Measurements from ENCODE around the gene CRIP3. TPM values are rescaled to one million over a fixed set of nuclear protein-coding genes. Genes with fewer than 3 reads are reported as not detected.

The CRIP3 gene
- total RNA-seq, 2 experiments from 2014 or later = 1.8 to 2.0 TPM

GRCh38 chr6:43286980-43287716 is 21.5 kb downstream of the CRIP3 start:
- Mint-ChIP-seq H3K27me3 (peaks cover 30% of the 10 kb centered on the region), H3K4me1 (ENCODE audit: low read depth) (no peaks in the 10 kb centered on the region), H3K36me3 (ENCODE audit: low read depth) (no peaks in the 10 kb centered on the region), H3K27ac (no peak overlapping the region), H3K4me3 (no peak overlapping the region), H3K9me3 (no peaks in the 10 kb centered on the region)
- Histone ChIP-seq H3K27me3 (ENCODE audit: control insufficient read depth in 1 of 2, insufficient read depth in 2 of 2, low read length in 2 of 2) (peaks cover 9 to 13% of the 10 kb centered on the region in 2 experiments), H3K9me3 (ENCODE audit: control insufficient read depth in 1 of 2, insufficient read depth in 1 of 2, low read length in 2 of 2) (no peaks in the 10 kb centered on the region), H3K4me3 (ENCODE audit: low read length) (no peak overlapping the region), H3K27ac (ENCODE audit: low read depth in 1 of 2, low read length in 2 of 2) (no peak overlapping the region), H3K36me3 (ENCODE audit: insufficient read depth, low read length) (no peaks in the 10 kb centered on the region), H3K4me1 (ENCODE audit: insufficient read depth, low read length) (no peaks in the 10 kb centered on the region)
- no peak for ATAC-seq (ENCODE audit: poor library complexity)
- TF ChIP-seq, protein P1, sequence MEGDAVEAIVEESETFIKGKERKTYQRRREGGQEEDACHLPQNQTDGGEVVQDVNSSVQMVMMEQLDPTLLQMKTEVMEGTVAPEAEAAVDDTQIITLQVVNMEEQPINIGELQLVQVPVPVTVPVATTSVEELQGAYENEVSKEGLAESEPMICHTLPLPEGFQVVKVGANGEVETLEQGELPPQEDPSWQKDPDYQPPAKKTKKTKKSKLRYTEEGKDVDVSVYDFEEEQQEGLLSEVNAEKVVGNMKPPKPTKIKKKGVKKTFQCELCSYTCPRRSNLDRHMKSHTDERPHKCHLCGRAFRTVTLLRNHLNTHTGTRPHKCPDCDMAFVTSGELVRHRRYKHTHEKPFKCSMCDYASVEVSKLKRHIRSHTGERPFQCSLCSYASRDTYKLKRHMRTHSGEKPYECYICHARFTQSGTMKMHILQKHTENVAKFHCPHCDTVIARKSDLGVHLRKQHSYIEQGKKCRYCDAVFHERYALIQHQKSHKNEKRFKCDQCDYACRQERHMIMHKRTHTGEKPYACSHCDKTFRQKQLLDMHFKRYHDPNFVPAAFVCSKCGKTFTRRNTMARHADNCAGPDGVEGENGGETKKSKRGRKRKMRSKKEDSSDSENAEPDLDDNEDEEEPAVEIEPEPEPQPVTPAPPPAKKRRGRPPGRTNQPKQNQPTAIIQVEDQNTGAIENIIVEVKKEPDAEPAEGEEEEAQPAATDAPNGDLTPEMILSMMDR (IDR thresholded peaks at IDR 0.05) = no peak
- ChIA-PET CTCF (no interaction called here), POLR2A (interaction anchor here (1.5 kb wide), 1 partner anchor 83 kb away, joined by 3 read pairs; the partner anchor contains the start of gene ZNF318)
- no peak for DNase-seq
- intact Hi-C loops (cut with DNase I, micrococcal nuclease) = no loop called here

DNA sequence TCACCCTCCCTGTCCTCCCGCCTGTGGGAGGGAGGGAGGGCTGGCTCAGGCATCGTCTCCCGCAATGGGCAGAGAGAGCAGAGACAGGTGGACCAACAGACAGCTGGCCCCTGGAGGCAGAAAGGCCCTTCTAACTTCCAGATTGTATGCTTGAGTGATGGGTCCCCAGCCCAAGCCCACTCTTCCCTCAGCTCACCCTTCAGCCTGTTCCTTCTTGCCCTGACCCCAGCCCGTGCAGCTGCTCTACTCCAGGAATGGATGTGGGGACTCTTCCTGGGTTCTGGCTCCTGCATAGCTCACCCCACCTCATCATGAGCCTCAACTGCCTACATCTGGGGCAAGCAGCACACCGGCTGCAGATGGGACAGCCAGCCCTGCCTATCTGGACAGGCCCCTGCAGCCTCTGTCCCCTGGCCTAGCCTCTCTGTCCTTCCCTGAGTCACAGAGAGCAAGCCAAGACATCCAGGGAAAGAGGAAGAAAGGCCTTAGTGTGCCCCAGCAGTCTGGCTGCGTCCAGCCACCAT is 22.1 kb downstream of the CRIP3 start:
- Mint-ChIP-seq H3K36me3 (ENCODE audit: low read depth) (no peaks in the 10 kb centered on the region), H3K4me1 (ENCODE audit: low read depth) (no peaks in the 10 kb centered on the region), H3K27ac (no peak overlapping the region), H3K9me3 (no peaks in the 10 kb centered on the region), H3K4me3 (no peak overlapping the region), H3K27me3 (peaks cover 37% of the 10 kb centered on the region)
- intact Hi-C loops (cut with DNase I, micrococcal nuclease) = no loop called here
- Histone ChIP-seq H3K27ac (ENCODE audit: low read depth in 1 of 2, low read length in 2 of 2) (no peak overlapping the region), H3K27me3 (ENCODE audit: control insufficient read depth in 1 of 2, insufficient read depth in 2 of 2, low read length in 2 of 2) (peaks cover 9 to 13% of the 10 kb centered on the region in 2 experiments), H3K4me3 (ENCODE audit: low read length) (no peak overlapping the region), H3K9me3 (ENCODE audit: control insufficient read depth in 1 of 2, insufficient read depth in 1 of 2, low read length in 2 of 2) (no peaks in the 10 kb centered on the region), H3K4me1 (ENCODE audit: insufficient read depth, low read length) (no peaks in the 10 kb centered on the region), H3K36me3 (ENCODE audit: insufficient read depth, low read length) (no peaks in the 10 kb centered on the region)
- CTCF ChIA-PET = no interaction called here
- DNase-seq (no peak), ATAC-seq (ENCODE audit: poor library complexity) (no peak)
- TF ChIP-seq, protein P1 (IDR thresholded peaks at IDR 0.05) = no peak
- POLR2A ChIA-PET = interaction anchor here (1.5 kb wide), 1 partner anchor 83 kb away, joined by 3 read pairs; the partner anchor contains the start of gene ZNF318

GRCh38 chr6:43285832-43286231 is 22.8 kb downstream of the CRIP3 start:
- no peak for ATAC-seq (ENCODE audit: poor library complexity)
- DNase-seq = no peak
- Histone ChIP-seq H3K36me3 (ENCODE audit: insufficient read depth, low read length) (no peaks in the 10 kb centered on the region), H3K27me3 (ENCODE audit: control insufficient read depth in 1 of 2, insufficient read depth in 2 of 2, low read length in 2 of 2) (peaks cover 9 to 13% of the 10 kb centered on the region in 2 experiments), H3K4me3 (ENCODE audit: low read length) (no peak overlapping the region), H3K27ac (ENCODE audit: low read depth in 1 of 2, low read length in 2 of 2) (no peak overlapping the region), H3K4me1 (ENCODE audit: insufficient read depth, low read length) (no peaks in the 10 kb centered on the region), H3K9me3 (ENCODE audit: control insufficient read depth in 1 of 2, insufficient read depth in 1 of 2, low read length in 2 of 2) (no peaks in the 10 kb centered on the region)
- no peaks in the 10 kb centered on the region for H3K4me1 Mint-ChIP-seq (ENCODE audit: low read depth)
- TF ChIP-seq, protein P1 (IDR thresholded peaks at IDR 0.05) = no peak
- H3K27me3 Mint-ChIP-seq = peaks cover 41% of the 10 kb centered on the region
- H3K27ac Mint-ChIP-seq = no peak overlapping the region
- CTCF ChIA-PET = no interaction called here
- POLR2A ChIA-PET = no interaction called here
- H3K36me3 Mint-ChIP-seq (ENCODE audit: low read depth) = no peaks in the 10 kb centered on the region
- no peaks in the 10 kb centered on the region for H3K9me3 Mint-ChIP-seq
- no peak overlapping the region for H3K4me3 Mint-ChIP-seq
- intact Hi-C loops (cut with DNase I, micrococcal nuclease) = no loop called here

Measured in CD4-positive, alpha-beta T cell (primary cell).